GM06990 (cell line): ENCODE data around the gene NTPCR.

Experiments
- DNase-seq: peaks from one replicate; pipeline ENCODE4 v3.0.0-alpha.2; 2011; ENCODE audit not compliant: insufficient read length; ENCODE audit errors: extremely low read depth
- H3K27me3 ChIP-seq: replicated peaks from 2 replicates; pipeline ENCODE4 v1.6.0; 2011; ENCODE audit warnings: low read length; ENCODE audit not compliant: control insufficient read depth, insufficient read depth
- H3K36me3 ChIP-seq: 2 replicates; pipeline ENCODE4 v1.5.1; 2011; ENCODE audit warnings: low read length; ENCODE audit not compliant: control insufficient read depth, insufficient read depth
- H3K4me3 ChIP-seq: replicated peaks from 2 replicates; pipeline ENCODE4 v1.5.1; 2011; ENCODE audit warnings: low read depth, mild to moderate bottlenecking, control low read depth, low read length
- CTCF ChIP-seq: IDR thresholded peaks from 2 replicates; pipeline ENCODE4 v1.5.1; 2011; ENCODE audit warnings: low read length, control low read depth, mild to moderate bottlenecking, inconsistent platforms; ENCODE audit not compliant: insufficient read depth, poor library complexity, severe bottlenecking

NTPCR gene

GRCh38 chr1:232973652-232974611, 23.5 kb downstream of the NTPCR start:
- H3K36me3 ChIP-seq: peaks cover 9% of the 10 kb centered on the region
- DNase-seq: no peak
- no peak for TF ChIP-seq CTCF

GRCh38 chr1:232974971-232975370, 24.6 kb downstream of the NTPCR start:
- no peak for DNase-seq
- Histone ChIP-seq H3K4me3 (no peak overlapping the region), H3K27me3 (no peaks in the 10 kb centered on the region), H3K36me3 (peaks cover 9% of the 10 kb centered on the region)
- TF ChIP-seq CTCF: no peak

More at GRCh38 chr1:232973652-232974611, 23.5 kb downstream of the NTPCR start:
- Histone ChIP-seq H3K27me3 (no peaks in the 10 kb centered on the region), H3K4me3 (no peak overlapping the region)

GRCh38 chr1:232978091-232978634, 27.8 kb downstream of the NTPCR start:
- Histone ChIP-seq H3K36me3 (peaks cover 2% of the 10 kb centered on the region), H3K4me3 (no peak overlapping the region), H3K27me3 (no peaks in the 10 kb centered on the region)
- TF ChIP-seq CTCF: no peak
- no peak for DNase-seq

GRCh38 chr1:232978815-232979214, 28.4 kb downstream of the NTPCR start:
- Histone ChIP-seq H3K36me3 (peaks cover 2% of the 10 kb centered on the region), H3K4me3 (no peak overlapping the region), H3K27me3 (no peaks in the 10 kb centered on the region)
- no peak for DNase-seq
- TF ChIP-seq CTCF: no peak

- no peak for TF ChIP-seq CTCF
- no peak for DNase-seq
- H3K4me3 ChIP-seq: no peak overlapping the region
- H3K27me3 ChIP-seq: no peaks in the 10 kb centered on the region
- peaks cover 2% of the 10 kb centered on the region for H3K36me3 ChIP-seq
These were observed 29.1 kb downstream of the NTPCR start for GRCh38 chr1:232979558-232979957.
